ENCODE results near the gene ACBD7. TPM values are rescaled to one million over a fixed set of nuclear protein-coding genes. Genes with fewer than 3 reads are reported as not detected.

ACBD7 gene
- total RNA-seq, 1 donor from 2014 or later: 0.86 TPM

Other genes starting within 250 kb of the ACBD7 start
- gene SUV39H2, start 209.9 kb downstream of the ACBD7 start, total RNA-seq: 14.2 TPM
- 21.6 TPM for gene DCLRE1C, start 134.7 kb downstream of the ACBD7 start, total RNA-seq
- gene MEIG1, start 129.4 kb downstream of the ACBD7 start, total RNA-seq: 1.1 TPM
- gene OLAH, start 44.8 kb downstream of the ACBD7 start, total RNA-seq: not detected
- gene RPP38, start 8.6 kb upstream of the ACBD7 start, total RNA-seq: 19.1 TPM
- 9.7 TPM for gene NMT2, start 79.9 kb upstream of the ACBD7 start, total RNA-seq

Measured in ureter (tissue), 1 donor.